K562 (cell line): ENCODE measurements around the gene ZC3H13. TPM values are rescaled to one million over a fixed set of nuclear protein-coding genes. Genes with fewer than 3 reads are reported as not detected.

Source experiments
- BMI1 ChIP-seq: fragments of 150-350 bp; IDR thresholded peaks from 2 replicates; pipeline ENCODE4 v1.6.1; 2014; ENCODE audit warnings: low read length
- CBX2 ChIP-seq: fragments of 200-600 bp; sonication (generic); IDR thresholded peaks from one replicate; pipeline ENCODE4 v1.6.1; 2012; ENCODE audit warnings: mild to moderate bottlenecking, low read length, inconsistent platforms; ENCODE audit not compliant: insufficient read depth, poor library complexity, severe bottlenecking
- CBX3 ChIP-seq, 2 experiments: IDR thresholded peaks; 1 replicate in 1 of 2; 2 replicates in 1 of 2; pipeline ENCODE4 v1.6.1; 2012; ENCODE audit warnings: inconsistent platforms in 2 of 2, low read length in 2 of 2, borderline replicate concordance in 1 of 2, control low read depth in 1 of 2
- CC2D1A ChIP-seq: fragments of 450-650 bp; IDR thresholded peaks from 2 replicates; pipeline ENCODE4 v1.6.1; 2017; ENCODE audit warnings: mild to moderate bottlenecking
- CHD4 ChIP-seq: fragments of 200-600 bp; sonication (generic); IDR thresholded peaks from 3 replicates; pipeline ENCODE4 v1.6.1; 2012; ENCODE audit warnings: low read depth, mild to moderate bottlenecking, mixed read lengths, low read length, inconsistent platforms; ENCODE audit not compliant: insufficient read depth, insufficient replicate concordance, poor library complexity, severe bottlenecking
- FOXP1 ChIP-seq: sonication (generic); formaldehyde crosslinking; IDR thresholded peaks from 2 replicates; pipeline ENCODE4 v1.8.0; 2022; ENCODE audit warnings: mild to moderate bottlenecking, missing genetic modification reagents
- HEY1 ChIP-seq: fragments of 250-450 bp; sonication (Bioruptor Pico); IDR thresholded peaks from 2 replicates; pipeline ENCODE4 v1.5.0; 2020; ENCODE audit warnings: mild to moderate bottlenecking, moderate library complexity, borderline replicate concordance
- HNRNPUL1 ChIP-seq: fragments of 200-400 bp; formaldehyde crosslinking; IDR thresholded peaks from 2 replicates; pipeline ENCODE4 v1.6.1; 2017; ENCODE audit warnings: low read length
- RFX5 ChIP-seq: IDR thresholded peaks from 2 replicates; pipeline ENCODE4 v1.6.1; 2011; ENCODE audit warnings: low read depth, mild to moderate bottlenecking, improper control_type of control experiment, low read length
- SIX5 ChIP-seq, 2 experiments: IDR thresholded peaks; 2 replicates each; pipeline ENCODE4 v1.6.1; 2011; ENCODE audit warnings: low read length in 2 of 2, borderline replicate concordance in 1 of 2, low read depth in 1 of 2, mild to moderate bottlenecking in 1 of 2, moderate library complexity in 1 of 2; ENCODE audit not compliant: insufficient read depth in 1 of 2
- SMC3 ChIP-seq: conservative IDR thresholded peaks from 2 replicates; pipeline ENCODE4 v1.6.1; 2011; ENCODE audit warnings: low read depth, low read length, improper control_type of control experiment; ENCODE audit not compliant: insufficient read depth
- ZNF133 ChIP-seq: fragments of 250-450 bp; sonication (Bioruptor Pico); IDR thresholded peaks from 2 replicates; pipeline ENCODE4 v1.4.0; 2020; ENCODE audit warnings: mild to moderate bottlenecking
- ZNF175 ChIP-seq: fragments of 200-800 bp; sonication (Bioruptor generic); IDR thresholded peaks from 2 replicates; pipeline ENCODE4 v1.6.1; 2016; ENCODE audit warnings: low read depth, mild to moderate bottlenecking, missing genetic modification characterization, missing compliant biosample characterization
- ZNF253 ChIP-seq: fragments of 250-450 bp; sonication (Bioruptor Pico); conservative IDR thresholded peaks from 2 replicates; pipeline ENCODE4 v1.6.1; 2021; ENCODE audit warnings: mild to moderate bottlenecking
- ZNF274 ChIP-seq: IDR thresholded peaks from 2 replicates; pipeline ENCODE4 v1.6.1; 2011; ENCODE audit warnings: low read depth, mild to moderate bottlenecking, low read length, moderate library complexity, borderline replicate concordance
- ZSCAN32 ChIP-seq: fragments of 450-650 bp; formaldehyde crosslinking; IDR thresholded peaks from 2 replicates; pipeline ENCODE4 v1.4.0; 2020; ENCODE audit warnings: mild to moderate bottlenecking, moderate library complexity
- polyA plus RNA-seq, 8 experiments: library from polyadenylated mRNA; depleted of rRNA in 4 of 8; stranded (reverse) in 5 of 8; unstranded in 3 of 8; fragments of >200 nt; fragmentation: Nextera tagmentation in 2 of 8; fragmentation: Illumina TruSeq in 1 of 8; extraction: Ambion mirVana in 2 of 8; extraction: Trizol in 1 of 8; gene quantifications; 2 replicates each; pipeline versions ENCODE4 v1.2.1 to v1.2.3, GENCODE V29; 2011 to 2014; ENCODE audit warnings: inconsistent platforms in 1 of 8, missing spikeins in 1 of 8
- total RNA-seq, 7 experiments: library from RNA; depleted of rRNA in 6 of 7; stranded (reverse); fragments of >200 nt in 6 of 7; fragmentation: Illumina TruSeq in 2 of 7; extraction: Trizol in 2 of 7; gene quantifications; 2 replicates each; pipeline versions ENCODE4 v1.2.1 to v1.2.3, GENCODE V29; 2011 to 2021; ENCODE audit warnings: low replicate concordance in 1 of 7
- TF ChIP-seq, protein P1 (sequence below): fragments of 200-800 bp; sonication (Bioruptor generic); IDR thresholded peaks from 2 replicates; pipeline ENCODE4 v1.6.1; 2016; ENCODE audit warnings: missing genetic modification characterization, missing compliant biosample characterization
- TF ChIP-seq, protein P2 (sequence below): fragments of 250-450 bp; sonication (Bioruptor Pico); IDR thresholded peaks from 2 replicates; pipeline ENCODE4 v1.5.0; 2021
- TF ChIP-seq, protein P3 (sequence below): sonication (generic); formaldehyde crosslinking; IDR thresholded peaks from 2 replicates; pipeline ENCODE4 v1.8.1; 2023; ENCODE audit warnings: mild to moderate bottlenecking, missing genetic modification reagents, moderate library complexity
- TF ChIP-seq, protein P4 (sequence below): fragments of 250-450 bp; sonication (Bioruptor Pico); IDR thresholded peaks from 2 replicates; pipeline ENCODE4 v1.9.0; 2021; ENCODE audit warnings: mild to moderate bottlenecking

The ZC3H13 gene
- total and polyA plus RNA-seq, 9 of the 15 experiments (the other 6 are each of a cell fraction or from before 2014, with no cell fraction given), result 4.9 to 27.6 (median 12.1) TPM

DNA sequence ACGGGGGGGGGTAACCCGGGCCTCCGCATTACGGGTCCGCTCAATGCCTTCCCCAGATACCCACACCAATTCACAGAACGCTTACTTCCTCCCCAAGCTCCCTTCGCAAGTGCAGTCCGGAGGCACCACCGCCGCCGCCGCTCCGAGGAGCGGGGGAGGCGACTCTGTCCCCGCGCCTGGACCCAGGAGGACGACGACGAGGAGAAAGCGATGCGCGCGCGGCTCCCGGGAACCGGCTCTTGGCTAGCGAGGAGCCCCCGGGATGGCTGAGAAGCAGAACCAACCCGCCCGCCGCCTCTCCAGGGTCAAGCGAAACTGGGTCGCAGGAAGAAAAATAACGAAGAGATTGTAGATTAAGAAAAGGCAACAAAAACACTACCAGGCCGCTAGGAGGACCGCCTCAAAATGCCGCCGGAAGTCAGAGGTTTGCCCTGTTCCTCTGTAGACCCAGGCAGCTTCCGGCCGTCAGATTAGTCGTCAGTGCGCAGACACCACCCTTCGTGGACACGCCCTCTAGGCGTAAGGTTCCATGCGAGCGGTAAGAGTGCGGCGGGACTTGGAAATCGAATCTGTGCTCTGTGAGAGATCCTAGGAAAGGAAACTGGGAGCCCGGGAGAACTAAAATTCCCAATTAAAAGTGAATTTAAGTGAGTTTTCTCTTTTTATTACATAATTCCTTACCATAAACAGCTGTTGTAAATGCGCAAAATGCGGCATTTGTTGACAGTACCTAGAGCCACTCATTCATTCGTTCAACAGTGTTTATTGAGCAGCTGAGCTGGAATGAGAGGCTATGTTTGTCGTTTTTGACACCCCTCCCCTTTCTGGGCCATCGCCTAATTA lies at the start of gene ZC3H13 (continued):
- TF ChIP-seq, protein P1, sequence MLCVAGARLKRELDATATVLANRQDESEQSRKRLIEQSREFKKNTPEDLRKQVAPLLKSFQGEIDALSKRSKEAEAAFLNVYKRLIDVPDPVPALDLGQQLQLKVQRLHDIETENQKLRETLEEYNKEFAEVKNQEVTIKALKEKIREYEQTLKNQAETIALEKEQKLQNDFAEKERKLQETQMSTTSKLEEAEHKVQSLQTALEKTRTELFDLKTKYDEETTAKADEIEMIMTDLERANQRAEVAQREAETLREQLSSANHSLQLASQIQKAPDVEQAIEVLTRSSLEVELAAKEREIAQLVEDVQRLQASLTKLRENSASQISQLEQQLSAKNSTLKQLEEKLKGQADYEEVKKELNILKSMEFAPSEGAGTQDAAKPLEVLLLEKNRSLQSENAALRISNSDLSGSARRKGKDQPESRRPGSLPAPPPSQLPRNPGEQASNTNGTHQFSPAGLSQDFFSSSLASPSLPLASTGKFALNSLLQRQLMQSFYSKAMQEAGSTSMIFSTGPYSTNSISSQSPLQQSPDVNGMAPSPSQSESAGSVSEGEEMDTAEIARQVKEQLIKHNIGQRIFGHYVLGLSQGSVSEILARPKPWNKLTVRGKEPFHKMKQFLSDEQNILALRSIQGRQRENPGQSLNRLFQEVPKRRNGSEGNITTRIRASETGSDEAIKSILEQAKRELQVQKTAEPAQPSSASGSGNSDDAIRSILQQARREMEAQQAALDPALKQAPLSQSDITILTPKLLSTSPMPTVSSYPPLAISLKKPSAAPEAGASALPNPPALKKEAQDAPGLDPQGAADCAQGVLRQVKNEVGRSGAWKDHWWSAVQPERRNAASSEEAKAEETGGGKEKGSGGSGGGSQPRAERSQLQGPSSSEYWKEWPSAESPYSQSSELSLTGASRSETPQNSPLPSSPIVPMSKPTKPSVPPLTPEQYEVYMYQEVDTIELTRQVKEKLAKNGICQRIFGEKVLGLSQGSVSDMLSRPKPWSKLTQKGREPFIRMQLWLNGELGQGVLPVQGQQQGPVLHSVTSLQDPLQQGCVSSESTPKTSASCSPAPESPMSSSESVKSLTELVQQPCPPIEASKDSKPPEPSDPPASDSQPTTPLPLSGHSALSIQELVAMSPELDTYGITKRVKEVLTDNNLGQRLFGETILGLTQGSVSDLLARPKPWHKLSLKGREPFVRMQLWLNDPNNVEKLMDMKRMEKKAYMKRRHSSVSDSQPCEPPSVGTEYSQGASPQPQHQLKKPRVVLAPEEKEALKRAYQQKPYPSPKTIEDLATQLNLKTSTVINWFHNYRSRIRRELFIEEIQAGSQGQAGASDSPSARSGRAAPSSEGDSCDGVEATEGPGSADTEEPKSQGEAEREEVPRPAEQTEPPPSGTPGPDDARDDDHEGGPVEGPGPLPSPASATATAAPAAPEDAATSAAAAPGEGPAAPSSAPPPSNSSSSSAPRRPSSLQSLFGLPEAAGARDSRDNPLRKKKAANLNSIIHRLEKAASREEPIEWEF (CRISPR knock-in tag), result no peak
- TF ChIP-seq, protein P2, sequence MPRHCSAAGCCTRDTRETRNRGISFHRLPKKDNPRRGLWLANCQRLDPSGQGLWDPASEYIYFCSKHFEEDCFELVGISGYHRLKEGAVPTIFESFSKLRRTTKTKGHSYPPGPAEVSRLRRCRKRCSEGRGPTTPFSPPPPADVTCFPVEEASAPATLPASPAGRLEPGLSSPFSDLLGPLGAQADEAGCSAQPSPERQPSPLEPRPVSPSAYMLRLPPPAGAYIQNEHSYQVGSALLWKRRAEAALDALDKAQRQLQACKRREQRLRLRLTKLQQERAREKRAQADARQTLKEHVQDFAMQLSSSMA, result no peak
- TF ChIP-seq CBX2 (no peak), HNRNPUL1 (no peak), CHD4 (no peak), ZSCAN32 (CRISPR knock-in tag) (no peak), ZNF274 (no peak), SIX5 (IDR thresholded peaks at IDR 0.05; ENCODE audit: borderline replicate concordance in 1 of 2, insufficient read depth in 1 of 2, low read depth in 1 of 2, low read length in 2 of 2) (no peak), HEY1 (no peak), FOXP1 (CRISPR knock-in tag) (no peak), RFX5 (no peak), BMI1 (no peak), SMC3 (no peak), ZNF133 (CRISPR knock-in tag) (no peak), ZNF175 (CRISPR knock-in tag) (no peak), ZNF253 (CRISPR knock-in tag) (no peak), CBX3 (IDR thresholded peaks at IDR 0.05; ENCODE audit: borderline replicate concordance in 1 of 2, low read length in 2 of 2) (no peak; a peak in 1 of 3 replicates), CC2D1A (0 out of 2 replicates have a peak, but pooled peaks have one; percentile 25)
- TF ChIP-seq, protein P3, sequence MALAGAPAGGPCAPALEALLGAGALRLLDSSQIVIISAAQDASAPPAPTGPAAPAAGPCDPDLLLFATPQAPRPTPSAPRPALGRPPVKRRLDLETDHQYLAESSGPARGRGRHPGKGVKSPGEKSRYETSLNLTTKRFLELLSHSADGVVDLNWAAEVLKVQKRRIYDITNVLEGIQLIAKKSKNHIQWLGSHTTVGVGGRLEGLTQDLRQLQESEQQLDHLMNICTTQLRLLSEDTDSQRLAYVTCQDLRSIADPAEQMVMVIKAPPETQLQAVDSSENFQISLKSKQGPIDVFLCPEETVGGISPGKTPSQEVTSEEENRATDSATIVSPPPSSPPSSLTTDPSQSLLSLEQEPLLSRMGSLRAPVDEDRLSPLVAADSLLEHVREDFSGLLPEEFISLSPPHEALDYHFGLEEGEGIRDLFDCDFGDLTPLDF (CRISPR knock-in tag), result no peak
- TF ChIP-seq, protein P4, sequence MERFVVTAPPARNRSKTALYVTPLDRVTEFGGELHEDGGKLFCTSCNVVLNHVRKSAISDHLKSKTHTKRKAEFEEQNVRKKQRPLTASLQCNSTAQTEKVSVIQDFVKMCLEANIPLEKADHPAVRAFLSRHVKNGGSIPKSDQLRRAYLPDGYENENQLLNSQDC (CRISPR knock-in tag), result no peak
